Stimulated activated CD8-positive, alpha-beta memory T cell treated with anti-CD3 and anti-CD28 coated beads, Interleukin-7, amount 100 ng/mL, for 24 hours (primary cell): ENCODE data around the gene EPS15.

Source experiments
- DNase-seq: peaks from one replicate; pipeline ENCODE4 v3.0.0-alpha.2; 2020; ENCODE audit warnings: low read depth

The EPS15 gene

GRCh38 chr1:51314974-51315373 lies 204.1 kb downstream of the EPS15 start:
- DNase-seq = no peak

- DNase-seq = no peak
Measured at GRCh38 chr1:51313961-51314777, 204.9 kb downstream of the EPS15 start.

- no peak for DNase-seq
Measured at GRCh38 chr1:51313268-51313852, 205.7 kb downstream of the EPS15 start.

GRCh38 chr1:51312718-51313117 lies 206.3 kb downstream of the EPS15 start:
- no peak for DNase-seq

- no peak for DNase-seq
Measured at GRCh38 chr1:51311826-51312225, 207.2 kb downstream of the EPS15 start.

GRCh38 chr1:51310871-51311613 lies 208.0 kb downstream of the EPS15 start:
- no peak for DNase-seq

GRCh38 chr1:51309291-51309690 lies 209.8 kb downstream of the EPS15 start:
- DNase-seq = no peak

- no peak for DNase-seq
Measured at GRCh38 chr1:51308636-51309035, 210.4 kb downstream of the EPS15 start.

- no peak for DNase-seq
Measured at GRCh38 chr1:51306950-51307349, 212.1 kb downstream of the EPS15 start.

- DNase-seq = no peak
Measured at GRCh38 chr1:51305371-51305823, 213.7 kb downstream of the EPS15 start.

- DNase-seq = no peak
Measured at GRCh38 chr1:51304360-51304759, 214.7 kb downstream of the EPS15 start.
